ENCODE results near the gene PROM2. TPM values are rescaled to one million over a fixed set of nuclear protein-coding genes. Genes with fewer than 3 reads are reported as not detected.

Gene PROM2
- total and polyA plus RNA-seq, 10 of the 15 experiments (the other 5 are each of a cell fraction or from before 2014, with no cell fraction given), result 0.01 to 0.04 TPM; not detected in 8

DNA sequence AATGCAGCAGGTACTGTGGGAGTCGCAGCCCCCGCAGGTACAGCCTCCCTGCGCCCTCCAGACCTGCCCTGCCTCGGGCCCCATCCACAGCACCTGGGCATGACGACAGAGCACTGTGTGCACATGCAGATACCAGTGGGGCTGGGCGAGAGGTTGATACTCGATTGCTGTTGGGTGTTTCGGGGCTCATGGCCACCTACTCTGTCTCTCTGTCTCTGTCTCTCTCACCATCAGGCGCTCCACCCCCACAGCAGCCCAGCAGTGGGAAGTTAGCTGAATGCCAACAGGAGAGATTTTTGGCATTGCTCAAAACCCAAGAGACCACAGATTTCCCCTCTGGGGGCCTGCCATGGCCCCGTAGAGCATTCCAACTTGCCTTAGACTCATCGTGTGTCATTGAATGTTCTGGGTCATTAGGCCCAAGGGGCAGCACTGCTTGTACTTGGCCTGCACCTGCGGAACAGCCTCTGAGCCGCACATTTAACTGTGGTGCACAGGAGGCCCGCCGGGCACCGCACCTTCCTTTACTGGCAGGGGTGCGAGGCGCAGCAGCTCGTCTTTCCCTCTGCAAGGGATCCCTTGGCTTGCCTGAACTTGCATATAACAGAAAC, 41.7 kb downstream of the PROM2 start:
- FAIRE-seq, result no peak
- in situ Hi-C loops (cut with MboI), result no loop called here

More for the DNA sequence above, 41.7 kb downstream of the PROM2 start:
- H3K27me3 ChIP-seq (replicated peaks in 1 of 2; ENCODE audit: control insufficient read depth in 2 of 2, insufficient read depth in 2 of 2, low read length in 1 of 2), result no peaks in the 10 kb centered on the region; a peak in 1 of 4 replicates
- H3K9ac ChIP-seq (ENCODE audit: control insufficient read depth, insufficient read depth, low read length), result no peak overlapping the region
- ATAC-seq (no peak), DNase-seq (ENCODE audit: low read depth, low spot score) (no peak)
- intact Hi-C loops (cut with micrococcal nuclease; ENCODE audit: unreplicated experiment), result loop anchor here (1.0 kb wide), 1 partner anchor 85 kb away; no protein-coding TSS in a partner anchor
- POLR2A ChIA-PET, result no interaction called here
- H4K20me1 ChIP-seq (ENCODE audit: control insufficient read depth, insufficient read depth), result no peaks in the 10 kb centered on the region
- SMC1A ChIA-PET (ENCODE audit: uncharacterized antibody, unreplicated experiment), result no interaction called here
- no peaks in the 10 kb centered on the region for H3K4me1 ChIP-seq (ENCODE audit: control insufficient read depth, insufficient read depth, low read length)
- no TSS peak for BruUV-seq (replicated peaks)
- RAD21 ChIA-PET (ENCODE audit: unreplicated experiment), result interaction anchor here (2.0 kb wide), 1 partner anchor 85 kb away, joined by 7 read pairs; no protein-coding TSS in a partner anchor
- no peaks in the 10 kb centered on the region for H3K36me3 ChIP-seq (ENCODE audit: control insufficient read depth in 2 of 2, insufficient read depth in 2 of 2, low read length in 1 of 2)
- no peaks in the 10 kb centered on the region for H3K9me3 ChIP-seq (replicated peaks; ENCODE audit: control insufficient read depth, insufficient read depth, low read length)
- no peaks in the 10 kb centered on the region for H3K79me2 ChIP-seq (ENCODE audit: control insufficient read depth, insufficient read depth, low read length)
- TF ChIP-seq NR2C2 (IDR thresholded peaks at IDR 0.05; ENCODE audit: borderline replicate concordance, control insufficient read depth, insufficient read length, low read depth) (no peak), EED (IDR thresholded peaks at IDR 0.05; ENCODE audit: low read depth) (no peak), SP1 (IDR thresholded peaks at IDR 0.05; ENCODE audit: low read depth, low read length) (no peak), ZNF384 (IDR thresholded peaks at IDR 0.05; ENCODE audit: borderline replicate concordance, low read depth, low read length) (no peak), POLR2AphosphoS2 (IDR thresholded peaks at IDR 0.05; ENCODE audit: low read depth, low read length) (no peak), FOXK2 (IDR thresholded peaks at IDR 0.05) (no peak), SMAD1 (IDR thresholded peaks at IDR 0.05; ENCODE audit: low read depth, partially characterized antibody) (no peak), ZNF217 (IDR thresholded peaks at IDR 0.05) (no peak), EZH2 (IDR thresholded peaks at IDR 0.05; ENCODE audit: borderline replicate concordance, control insufficient read depth, low read depth, low read length) (no peak), ZSCAN29 (IDR thresholded peaks at IDR 0.05) (no peak)
- TF ChIP-seq, protein P1, sequence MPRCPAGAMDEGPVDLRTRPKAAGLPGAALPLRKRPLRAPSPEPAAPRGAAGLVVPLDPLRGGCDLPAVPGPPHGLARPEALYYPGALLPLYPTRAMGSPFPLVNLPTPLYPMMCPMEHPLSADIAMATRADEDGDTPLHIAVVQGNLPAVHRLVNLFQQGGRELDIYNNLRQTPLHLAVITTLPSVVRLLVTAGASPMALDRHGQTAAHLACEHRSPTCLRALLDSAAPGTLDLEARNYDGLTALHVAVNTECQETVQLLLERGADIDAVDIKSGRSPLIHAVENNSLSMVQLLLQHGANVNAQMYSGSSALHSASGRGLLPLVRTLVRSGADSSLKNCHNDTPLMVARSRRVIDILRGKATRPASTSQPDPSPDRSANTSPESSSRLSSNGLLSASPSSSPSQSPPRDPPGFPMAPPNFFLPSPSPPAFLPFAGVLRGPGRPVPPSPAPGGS (IDR thresholded peaks at IDR 0.05; ENCODE audit: borderline replicate concordance, insufficient read depth, low read depth, low read length, poor library complexity, severe bottlenecking), result no peak
- TF ChIP-seq, protein P2, sequence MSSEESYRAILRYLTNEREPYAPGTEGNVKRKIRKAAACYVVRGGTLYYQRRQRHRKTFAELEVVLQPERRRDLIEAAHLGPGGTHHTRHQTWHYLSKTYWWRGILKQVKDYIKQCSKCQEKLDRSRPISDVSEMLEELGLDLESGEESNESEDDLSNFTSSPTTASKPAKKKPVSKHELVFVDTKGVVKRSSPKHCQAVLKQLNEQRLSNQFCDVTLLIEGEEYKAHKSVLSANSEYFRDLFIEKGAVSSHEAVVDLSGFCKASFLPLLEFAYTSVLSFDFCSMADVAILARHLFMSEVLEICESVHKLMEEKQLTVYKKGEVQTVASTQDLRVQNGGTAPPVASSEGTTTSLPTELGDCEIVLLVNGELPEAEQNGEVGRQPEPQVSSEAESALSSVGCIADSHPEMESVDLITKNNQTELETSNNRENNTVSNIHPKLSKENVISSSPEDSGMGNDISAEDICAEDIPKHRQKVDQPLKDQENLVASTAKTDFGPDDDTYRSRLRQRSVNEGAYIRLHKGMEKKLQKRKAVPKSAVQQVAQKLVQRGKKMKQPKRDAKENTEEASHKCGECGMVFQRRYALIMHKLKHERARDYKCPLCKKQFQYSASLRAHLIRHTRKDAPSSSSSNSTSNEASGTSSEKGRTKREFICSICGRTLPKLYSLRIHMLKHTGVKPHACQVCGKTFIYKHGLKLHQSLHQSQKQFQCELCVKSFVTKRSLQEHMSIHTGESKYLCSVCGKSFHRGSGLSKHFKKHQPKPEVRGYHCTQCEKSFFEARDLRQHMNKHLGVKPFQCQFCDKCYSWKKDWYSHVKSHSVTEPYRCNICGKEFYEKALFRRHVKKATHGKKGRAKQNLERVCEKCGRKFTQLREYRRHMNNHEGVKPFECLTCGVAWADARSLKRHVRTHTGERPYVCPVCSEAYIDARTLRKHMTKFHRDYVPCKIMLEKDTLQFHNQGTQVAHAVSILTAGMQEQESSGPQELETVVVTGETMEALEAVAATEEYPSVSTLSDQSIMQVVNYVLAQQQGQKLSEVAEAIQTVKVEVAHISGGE (CRISPR knock-in tag; IDR thresholded peaks at IDR 0.05), result no peak
- H2AFZ ChIP-seq (ENCODE audit: control insufficient read depth, low read depth, low read length), result no peak overlapping the region
- no peak overlapping the region for H3K4me2 ChIP-seq (ENCODE audit: control insufficient read depth, insufficient read depth)
- WGBS (ENCODE audit: insufficient coverage, insufficient replicate concordance, low lambda C conversion rate, missing lambda C conversion rate), result 13% methylated on average over 19 of the region's 19 CpGs
- CTCF ChIA-PET, result interaction anchor here (3.8 kb wide), 1 partner anchor 84 kb away, joined by 17 read pairs; no protein-coding TSS in a partner anchor
- H3K27ac ChIP-seq (ENCODE audit: control insufficient read depth, insufficient read depth), result no peak overlapping the region
- H3K4me3 ChIP-seq, result no peak overlapping the region
